ENCODE results near the gene LYPLAL1.

- TF ChIP-seq EZH2 (IDR thresholded peaks at IDR 0.05) (no peak), POLR2AphosphoS5 (IDR thresholded peaks at IDR 0.05; ENCODE audit: borderline replicate concordance, low read depth, low read length) (no peak), FOXP2 (optimal IDR thresholded peaks at IDR 0.05; ENCODE audit: control extremely low read depth, extremely low read length, insufficient read depth) (no peak)
Measured at GRCh38 chr1:219235903-219236481, 62.3 kb downstream of the LYPLAL1 start.

Data from SK-N-MC (cell line).